ENCODE measurements around the gene ZNF362. TPM values are rescaled to one million over a fixed set of nuclear protein-coding genes. Genes with fewer than 3 reads are reported as not detected.

The ZNF362 gene
- total RNA-seq, 1 experiment from 2014 or later: 11.1 TPM

- DNase-seq (ENCODE audit: low read depth, low spot score) (no peak), ATAC-seq (no peak)
- Histone ChIP-seq H3K9ac (ENCODE audit: low read length) (no peak overlapping the region), H2AFZ (ENCODE audit: low read depth, low read length, poor library complexity, severe bottlenecking) (no peak overlapping the region), H3K4me1 (ENCODE audit: control insufficient read depth in 1 of 2, insufficient read depth in 2 of 2, low read length in 2 of 2) (peaks cover 4 to 8% of the 10 kb centered on the region in 2 experiments; a peak in 3 of 4 replicates), H3K9me2 (ENCODE audit: insufficient read depth) (no peaks in the 10 kb centered on the region), H3K9me3 (ENCODE audit: control insufficient read depth in 1 of 2, insufficient read depth in 1 of 2, low read depth in 1 of 2, low read length in 2 of 2) (no peaks in the 10 kb centered on the region), H3K27me3 (ENCODE audit: insufficient read depth, low read length) (no peaks in the 10 kb centered on the region), H3K4me2 (ENCODE audit: low read length) (no peak overlapping the region), H3K27ac (ENCODE audit: low read depth, low read length) (no peak overlapping the region), H3K79me2 (ENCODE audit: insufficient read depth, low read length) (0 out of 2 replicates have a peak, but pooled peaks cover 4% of the 10 kb centered on the region), H4K20me1 (ENCODE audit: insufficient read depth) (no peaks in the 10 kb centered on the region), H3K36me3 (ENCODE audit: control insufficient read depth in 1 of 2, insufficient read depth in 2 of 2, low read length in 2 of 2) (no peaks in the 10 kb centered on the region), H3K4me3 (replicated peaks in 1 of 2; ENCODE audit: low read depth in 1 of 2, low read length in 2 of 2) (no peak overlapping the region)
- intact Hi-C loops (cut with micrococcal nuclease): no loop called here
- ChIA-PET CTCF (no interaction called here), POLR2A (interaction anchor here (0.7 kb wide), 1 partner anchor 76 kb away, joined by 3 read pairs; no protein-coding TSS in a partner anchor), RAD21 (ENCODE audit: low non-redundant PET in 1 of 2, low total read pairs in 2 of 2, uncharacterized antibody in 2 of 2, unreplicated experiment in 2 of 2) (no interaction called here)
- no TSS peak for BruUV-seq (replicated peaks)
- no peak for TF ChIP-seq ZBTB33 (IDR thresholded peaks at IDR 0.05; ENCODE audit: extremely low read depth, insufficient replicate concordance, low read length)
- no peak for TF ChIP-seq EZH2 (IDR thresholded peaks at IDR 0.05)
- TF ChIP-seq CEBPB (IDR thresholded peaks at IDR 0.05; ENCODE audit: low read depth): no peak
- TF ChIP-seq MAX (IDR thresholded peaks at IDR 0.05): no peak
- no peak for TF ChIP-seq SIN3A (IDR thresholded peaks at IDR 0.05; ENCODE audit: low read depth)
Measured at GRCh38 chr1:33261344-33261743, 5.1 kb downstream of the ZNF362 start.

- Histone ChIP-seq H3K27ac (ENCODE audit: low read depth, low read length) (no peak overlapping the region), H3K27me3 (ENCODE audit: insufficient read depth, low read length) (no peaks in the 10 kb centered on the region), H3K9ac (ENCODE audit: low read length) (no peak overlapping the region), H3K36me3 (ENCODE audit: control insufficient read depth in 1 of 2, insufficient read depth in 2 of 2, low read length in 2 of 2) (no peaks in the 10 kb centered on the region), H3K4me3 (replicated peaks in 1 of 2; ENCODE audit: low read depth in 1 of 2, low read length in 2 of 2) (no peak overlapping the region), H3K79me2 (ENCODE audit: insufficient read depth, low read length) (no peaks in the 10 kb centered on the region), H3K9me2 (ENCODE audit: insufficient read depth) (no peaks in the 10 kb centered on the region), H3K9me3 (ENCODE audit: control insufficient read depth in 1 of 2, insufficient read depth in 1 of 2, low read depth in 1 of 2, low read length in 2 of 2) (no peaks in the 10 kb centered on the region), H3K4me1 (ENCODE audit: control insufficient read depth in 1 of 2, insufficient read depth in 2 of 2, low read length in 2 of 2) (no peaks in the 10 kb centered on the region), H2AFZ (ENCODE audit: low read depth, low read length, poor library complexity, severe bottlenecking) (no peak overlapping the region), H4K20me1 (ENCODE audit: insufficient read depth) (no peaks in the 10 kb centered on the region), H3K4me2 (ENCODE audit: low read length) (no peak overlapping the region)
- no TSS peak for BruUV-seq (replicated peaks)
- ChIA-PET RAD21 (ENCODE audit: low non-redundant PET in 1 of 2, low total read pairs in 2 of 2, uncharacterized antibody in 2 of 2, unreplicated experiment in 2 of 2) (no interaction called here), CTCF (no interaction called here), POLR2A (interaction anchor here (1.4 kb wide), 1 partner anchor 9 kb away, joined by 4 read pairs; no protein-coding TSS in a partner anchor)
- intact Hi-C loops (cut with micrococcal nuclease): no loop called here
- ATAC-seq (no peak), DNase-seq (ENCODE audit: low read depth, low spot score) (no peak)
- TF ChIP-seq SRF (IDR thresholded peaks at IDR 0.05; ENCODE audit: low read depth): no peak
- TF ChIP-seq TCF7L2 (IDR thresholded peaks at IDR 0.05; ENCODE audit: borderline replicate concordance, extremely low read depth, insufficient read depth, insufficient read length): no peak
- no peak for TF ChIP-seq RAD21 (IDR thresholded peaks at IDR 0.05; ENCODE audit: low read depth)
- TF ChIP-seq JUND (IDR thresholded peaks at IDR 0.05): no peak
- TF ChIP-seq ZFX (IDR thresholded peaks at IDR 0.05): no peak
- no peak for TF ChIP-seq SIN3A (IDR thresholded peaks at IDR 0.05; ENCODE audit: low read depth)
- no peak for TF ChIP-seq POLR2AphosphoS5 (IDR thresholded peaks at IDR 0.05; ENCODE audit: low read depth, low read length)
- TF ChIP-seq CBX3 (IDR thresholded peaks at IDR 0.05; ENCODE audit: low read depth): no peak
- TF ChIP-seq ELF1 (IDR thresholded peaks at IDR 0.05; ENCODE audit: borderline replicate concordance, low read depth): no peak
- no peak for TF ChIP-seq CEBPB (IDR thresholded peaks at IDR 0.05; ENCODE audit: low read depth)
- TF ChIP-seq ATF3 (IDR thresholded peaks at IDR 0.05): no peak
- TF ChIP-seq SP1 (IDR thresholded peaks at IDR 0.05; ENCODE audit: low read depth): no peak
- TF ChIP-seq FOSL1 (IDR thresholded peaks at IDR 0.05; ENCODE audit: low read depth): no peak
- TF ChIP-seq EZH2 (IDR thresholded peaks at IDR 0.05): no peak
- TF ChIP-seq MAX (IDR thresholded peaks at IDR 0.05): no peak
- TF ChIP-seq ZBTB33 (IDR thresholded peaks at IDR 0.05; ENCODE audit: extremely low read depth, insufficient replicate concordance, low read length): no peak
Measured at GRCh38 chr1:33263890-33264504, 7.7 kb downstream of the ZNF362 start.

Measured in HCT116 (cell line).